ENCODE results near the gene STPG1.

The STPG1 gene

DNA sequence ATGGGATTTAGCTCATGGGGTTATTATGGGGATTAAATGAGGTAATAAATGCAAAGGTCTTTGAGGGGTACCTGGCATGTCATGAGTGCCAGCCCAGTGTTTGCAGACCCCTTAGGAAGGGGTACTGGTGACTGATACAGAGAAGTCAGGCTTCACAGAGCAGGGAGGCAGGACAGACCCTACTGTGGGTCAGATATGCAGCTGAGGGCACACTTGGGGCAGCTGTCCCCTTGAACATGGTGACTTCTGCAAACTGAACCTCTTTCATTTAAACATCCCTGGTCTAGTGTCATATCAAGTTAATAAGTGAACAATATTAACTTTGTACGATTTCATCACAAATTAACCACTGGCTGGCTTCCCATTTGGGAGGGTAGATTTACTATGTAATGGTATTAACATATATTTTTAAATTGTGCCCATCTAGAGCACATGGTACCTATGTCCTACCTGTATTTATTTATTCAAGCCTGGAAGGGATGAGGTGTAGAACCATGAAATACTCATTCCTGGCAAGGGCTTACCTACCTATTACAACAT is 25.9 kb downstream of the STPG1 start:
- no peak overlapping the region for H3K4me3 ChIP-seq (ENCODE audit: insufficient read depth, low read depth, low read length, poor library complexity, severe bottlenecking)
- H3K36me3 ChIP-seq (ENCODE audit: control insufficient read depth, insufficient read depth, low read length), result no peaks in the 10 kb centered on the region
- no peak for DNase-seq
- peaks cover 18% of the 10 kb centered on the region for H3K4me1 ChIP-seq (ENCODE audit: control insufficient read depth, insufficient read depth, low read length, poor library complexity, severe bottlenecking)
- no peak overlapping the region for H3K27ac ChIP-seq (ENCODE audit: insufficient read depth, low read length, poor library complexity, severe bottlenecking)
- H3K27me3 ChIP-seq (replicated peaks; ENCODE audit: control insufficient read depth, insufficient read depth, low read length, poor library complexity, severe bottlenecking), result no peaks in the 10 kb centered on the region
- no peaks in the 10 kb centered on the region for H3K9me3 ChIP-seq (ENCODE audit: control insufficient read depth, low read length)

DNA sequence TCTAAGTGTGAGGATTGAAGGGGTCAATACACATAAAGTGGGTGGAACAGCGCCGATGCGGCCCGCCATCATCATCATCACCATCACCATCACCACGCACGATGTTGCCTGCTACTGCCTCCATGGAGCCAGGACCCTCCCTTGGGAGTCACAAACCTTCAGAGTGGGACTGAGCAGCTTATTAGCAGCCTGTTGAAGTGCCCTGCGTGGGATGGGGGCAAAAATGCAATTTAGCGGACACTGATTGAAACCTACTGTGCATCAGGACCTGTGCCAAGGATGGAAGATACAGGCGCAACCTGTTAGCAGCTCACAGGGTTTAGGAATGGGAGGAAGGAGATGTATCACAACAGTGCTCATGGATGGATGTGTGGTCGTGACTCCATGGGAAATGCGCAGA is 26.7 kb downstream of the STPG1 start:
- no peaks in the 10 kb centered on the region for H3K27me3 ChIP-seq (replicated peaks; ENCODE audit: control insufficient read depth, insufficient read depth, low read length, poor library complexity, severe bottlenecking)
- H3K4me3 ChIP-seq (ENCODE audit: insufficient read depth, low read depth, low read length, poor library complexity, severe bottlenecking), result no peak overlapping the region
- no peaks in the 10 kb centered on the region for H3K36me3 ChIP-seq (ENCODE audit: control insufficient read depth, insufficient read depth, low read length)
- peaks cover 10% of the 10 kb centered on the region for H3K4me1 ChIP-seq (ENCODE audit: control insufficient read depth, insufficient read depth, low read length, poor library complexity, severe bottlenecking)
- DNase-seq, result no peak
- H3K9me3 ChIP-seq (ENCODE audit: control insufficient read depth, low read length), result no peaks in the 10 kb centered on the region
- H3K27ac ChIP-seq (ENCODE audit: insufficient read depth, low read length, poor library complexity, severe bottlenecking), result no peak overlapping the region

DNA sequence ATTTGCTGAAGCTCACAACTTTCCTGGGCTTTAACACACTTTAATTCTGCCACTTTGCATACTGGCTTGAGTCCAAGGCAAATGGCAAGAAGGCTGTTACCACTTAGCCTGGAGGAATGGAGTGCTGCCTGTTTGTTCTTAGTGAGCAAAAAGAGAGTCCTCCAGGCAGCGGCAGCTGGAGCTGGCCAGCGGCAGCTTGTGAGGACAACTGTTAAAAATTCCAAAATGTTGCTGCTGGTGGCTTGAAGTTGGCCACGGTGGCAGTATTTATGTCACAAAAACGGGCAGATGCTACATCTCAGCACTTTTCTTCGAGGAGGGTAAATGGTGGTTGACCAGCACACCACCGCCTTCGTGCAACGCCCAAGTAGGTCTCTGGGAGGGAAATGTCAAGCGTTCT is 27.3 kb downstream of the STPG1 start:
- Histone ChIP-seq H3K27ac (ENCODE audit: insufficient read depth, low read length, poor library complexity, severe bottlenecking) (no peak overlapping the region), H3K9me3 (ENCODE audit: control insufficient read depth, low read length) (no peaks in the 10 kb centered on the region)
- no peak for DNase-seq

DNA sequence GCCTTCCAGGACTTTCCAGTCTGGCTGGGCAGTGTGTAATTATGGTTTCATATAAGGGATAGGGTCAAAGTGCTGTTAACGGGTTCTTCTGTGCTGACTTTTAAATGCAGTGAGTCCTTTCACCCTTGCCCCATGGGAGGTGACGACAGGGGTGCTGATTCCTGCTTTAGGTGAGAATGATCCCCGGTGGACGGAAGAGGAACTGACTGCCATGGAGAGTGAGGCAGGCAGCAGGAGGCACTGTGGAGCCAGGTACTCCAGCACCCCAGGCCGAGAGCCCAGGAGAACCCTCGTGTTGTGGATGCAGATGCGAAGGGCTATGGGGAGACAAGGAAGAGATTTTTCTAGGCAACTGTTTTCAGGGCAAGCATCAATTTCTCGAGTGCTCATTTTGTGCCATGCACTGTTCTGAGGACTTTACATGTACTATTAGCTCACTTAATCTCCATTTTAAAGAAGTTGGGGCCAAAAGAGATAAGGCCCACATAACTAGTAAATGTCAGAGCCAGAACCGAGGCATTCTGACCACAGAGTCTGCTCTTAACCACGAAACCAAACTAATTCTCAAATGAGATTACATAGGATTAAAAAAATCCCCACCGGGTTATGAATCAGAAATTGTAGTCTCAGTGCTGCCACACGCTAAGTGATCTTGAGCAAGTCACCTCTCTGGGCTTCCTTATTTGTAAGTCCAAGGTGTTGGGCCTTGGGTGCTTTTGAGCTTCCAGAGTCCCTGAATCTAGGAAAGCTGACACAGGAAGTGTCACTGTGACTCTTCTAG is 28.2 kb downstream of the STPG1 start:
- no peak overlapping the region for H3K4me3 ChIP-seq (ENCODE audit: insufficient read depth, low read depth, low read length, poor library complexity, severe bottlenecking)
- no peak overlapping the region for H3K27ac ChIP-seq (ENCODE audit: insufficient read depth, low read length, poor library complexity, severe bottlenecking)
- H3K27me3 ChIP-seq (replicated peaks; ENCODE audit: control insufficient read depth, insufficient read depth, low read length, poor library complexity, severe bottlenecking), result no peaks in the 10 kb centered on the region
- H3K9me3 ChIP-seq (ENCODE audit: control insufficient read depth, low read length), result no peaks in the 10 kb centered on the region
- peaks cover 8% of the 10 kb centered on the region for H3K4me1 ChIP-seq (ENCODE audit: control insufficient read depth, insufficient read depth, low read length, poor library complexity, severe bottlenecking)
- peak in 2 of 3 donors; percentile 4 to 17 for DNase-seq
- H3K36me3 ChIP-seq (ENCODE audit: control insufficient read depth, insufficient read depth, low read length), result no peaks in the 10 kb centered on the region

More for the DNA sequence above, 27.3 kb downstream of the STPG1 start:
- Histone ChIP-seq H3K4me1 (ENCODE audit: control insufficient read depth, insufficient read depth, low read length, poor library complexity, severe bottlenecking) (peaks cover 8% of the 10 kb centered on the region), H3K27me3 (replicated peaks; ENCODE audit: control insufficient read depth, insufficient read depth, low read length, poor library complexity, severe bottlenecking) (no peaks in the 10 kb centered on the region), H3K36me3 (ENCODE audit: control insufficient read depth, insufficient read depth, low read length) (no peaks in the 10 kb centered on the region), H3K4me3 (ENCODE audit: insufficient read depth, low read depth, low read length, poor library complexity, severe bottlenecking) (no peak overlapping the region)

DNA sequence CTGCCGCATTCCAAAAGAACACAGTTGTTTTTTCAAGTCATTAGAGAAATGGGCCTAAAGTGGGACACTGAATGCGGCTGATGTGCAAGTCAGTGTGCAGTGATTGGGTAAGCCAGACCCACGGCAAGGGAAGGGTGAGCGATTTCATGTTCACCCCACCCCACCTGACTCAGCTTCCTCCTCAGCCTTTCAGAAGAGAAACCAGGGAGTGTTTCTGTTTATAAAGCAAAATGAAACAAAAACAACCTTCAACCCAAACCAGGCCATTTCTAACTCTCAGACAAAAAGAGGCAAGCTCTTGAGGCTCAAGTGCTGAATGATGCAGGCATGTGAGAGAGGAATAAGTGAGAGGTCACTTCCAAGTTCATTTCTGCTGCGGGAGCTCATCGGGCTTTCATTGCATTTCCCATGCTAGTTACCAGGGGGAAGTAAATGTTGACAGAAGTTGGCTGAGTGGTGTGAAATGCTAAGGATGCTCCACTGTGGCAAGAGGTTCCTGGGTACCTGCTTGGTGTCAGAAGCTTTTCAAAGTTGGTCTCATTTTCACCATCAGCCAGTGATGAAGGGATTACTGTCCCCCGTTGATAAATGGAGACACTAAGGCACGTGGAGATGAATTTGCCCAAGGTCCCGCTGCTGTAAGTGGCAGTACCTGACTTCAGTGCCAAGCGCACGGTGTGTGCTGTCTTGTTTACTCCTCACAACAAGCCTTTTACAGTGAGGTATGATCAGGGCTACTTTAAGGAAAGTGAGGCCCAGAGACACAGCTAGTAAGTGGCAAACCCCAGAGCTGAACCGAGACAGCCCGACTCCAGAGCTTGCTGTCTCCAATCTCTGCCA is 29.1 kb downstream of the STPG1 start:
- Histone ChIP-seq H3K36me3 (ENCODE audit: control insufficient read depth, insufficient read depth, low read length) (no peaks in the 10 kb centered on the region), H3K27me3 (replicated peaks; ENCODE audit: control insufficient read depth, insufficient read depth, low read length, poor library complexity, severe bottlenecking) (no peaks in the 10 kb centered on the region), H3K9me3 (ENCODE audit: control insufficient read depth, low read length) (no peaks in the 10 kb centered on the region), H3K27ac (ENCODE audit: insufficient read depth, low read length, poor library complexity, severe bottlenecking) (no peak overlapping the region), H3K4me1 (ENCODE audit: control insufficient read depth, insufficient read depth, low read length, poor library complexity, severe bottlenecking) (peaks cover 8% of the 10 kb centered on the region), H3K4me3 (ENCODE audit: insufficient read depth, low read depth, low read length, poor library complexity, severe bottlenecking) (no peak overlapping the region)
- no peak for DNase-seq

DNA sequence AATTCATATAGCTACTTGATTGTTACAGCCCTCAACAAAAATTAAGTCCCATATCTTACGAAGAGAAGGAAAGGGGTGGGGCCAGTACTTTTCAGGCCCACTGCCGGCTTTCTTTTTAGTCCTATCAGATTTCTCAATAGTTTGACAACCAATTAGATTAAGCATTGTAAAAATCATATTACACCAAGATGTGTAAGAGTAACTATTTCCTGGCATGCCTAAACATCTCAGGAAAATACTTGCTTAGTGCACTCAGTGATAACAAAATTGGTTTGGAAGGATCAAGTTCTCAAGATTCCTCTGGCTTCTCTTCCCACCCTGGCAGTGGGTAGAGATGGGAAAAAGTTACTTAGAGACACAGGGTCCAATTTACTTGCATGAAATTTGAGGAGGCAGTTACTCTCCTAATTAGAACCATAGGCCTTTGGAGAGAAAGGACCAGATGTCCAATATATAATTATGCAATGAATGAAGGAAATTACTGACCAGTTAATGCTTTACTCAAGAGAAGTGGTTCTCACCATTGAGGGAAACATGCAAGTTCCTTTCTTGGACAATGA is 30.1 kb downstream of the STPG1 start:
- no peak overlapping the region for H3K4me3 ChIP-seq (ENCODE audit: insufficient read depth, low read depth, low read length, poor library complexity, severe bottlenecking)
- H3K4me1 ChIP-seq (ENCODE audit: control insufficient read depth, insufficient read depth, low read length, poor library complexity, severe bottlenecking), result peaks cover 8% of the 10 kb centered on the region
- no peak overlapping the region for H3K27ac ChIP-seq (ENCODE audit: insufficient read depth, low read length, poor library complexity, severe bottlenecking)
- H3K36me3 ChIP-seq (ENCODE audit: control insufficient read depth, insufficient read depth, low read length), result no peaks in the 10 kb centered on the region
- no peak for DNase-seq
- no peaks in the 10 kb centered on the region for H3K27me3 ChIP-seq (replicated peaks; ENCODE audit: control insufficient read depth, insufficient read depth, low read length, poor library complexity, severe bottlenecking)
- H3K9me3 ChIP-seq (ENCODE audit: control insufficient read depth, low read length), result no peaks in the 10 kb centered on the region

DNA sequence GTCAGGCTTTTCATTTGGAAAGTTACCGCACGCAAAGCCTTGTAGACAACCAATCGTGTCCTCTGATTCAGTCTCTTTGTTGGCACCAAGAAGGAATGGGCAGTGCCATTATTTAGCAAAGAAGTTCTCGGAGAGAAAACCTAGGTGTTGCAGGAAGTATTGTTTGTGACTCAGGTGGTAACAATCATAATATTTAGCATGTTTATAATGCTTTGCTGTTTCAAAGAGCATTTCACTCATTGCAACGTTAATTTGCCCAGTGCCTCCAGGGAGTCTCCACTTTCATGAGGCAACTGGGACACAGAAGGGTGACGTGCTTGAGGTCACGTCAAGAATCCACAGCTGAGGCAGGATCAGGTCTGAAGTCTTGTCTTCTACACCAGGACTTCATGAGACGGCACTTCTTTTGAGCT is 31.4 kb downstream of the STPG1 start:
- no peak overlapping the region for H3K27ac ChIP-seq (ENCODE audit: insufficient read depth, low read length, poor library complexity, severe bottlenecking)
- DNase-seq, result no peak
- H3K9me3 ChIP-seq (ENCODE audit: control insufficient read depth, low read length), result no peaks in the 10 kb centered on the region
- no peaks in the 10 kb centered on the region for H3K36me3 ChIP-seq (ENCODE audit: control insufficient read depth, insufficient read depth, low read length)
- no peak overlapping the region for H3K4me3 ChIP-seq (ENCODE audit: insufficient read depth, low read depth, low read length, poor library complexity, severe bottlenecking)
- peaks cover 8% of the 10 kb centered on the region for H3K4me1 ChIP-seq (ENCODE audit: control insufficient read depth, insufficient read depth, low read length, poor library complexity, severe bottlenecking)
- H3K27me3 ChIP-seq (replicated peaks; ENCODE audit: control insufficient read depth, insufficient read depth, low read length, poor library complexity, severe bottlenecking), result no peaks in the 10 kb centered on the region

DNA sequence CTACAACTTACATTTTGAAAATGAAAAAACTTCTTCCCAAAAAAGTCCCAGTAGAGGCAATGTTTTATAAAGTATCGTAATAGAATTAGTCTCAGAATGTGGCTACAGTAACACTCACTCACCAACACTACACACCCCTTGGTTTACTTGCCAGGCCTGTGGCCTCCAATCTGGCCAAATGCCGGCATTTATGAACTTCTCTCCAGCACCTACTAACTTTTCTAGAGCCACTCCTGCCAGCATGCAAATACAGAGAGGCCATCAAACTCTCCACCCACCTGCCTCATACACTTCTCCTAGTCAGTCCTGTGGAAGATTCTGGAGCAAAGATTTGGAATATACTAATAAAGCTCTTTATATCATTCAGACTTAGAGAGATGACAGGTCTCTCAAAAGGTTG is 32.3 kb downstream of the STPG1 start:
- no peaks in the 10 kb centered on the region for H3K36me3 ChIP-seq (ENCODE audit: control insufficient read depth, insufficient read depth, low read length)
- H3K4me1 ChIP-seq (ENCODE audit: control insufficient read depth, insufficient read depth, low read length, poor library complexity, severe bottlenecking), result peaks cover 8% of the 10 kb centered on the region
- H3K27me3 ChIP-seq (replicated peaks; ENCODE audit: control insufficient read depth, insufficient read depth, low read length, poor library complexity, severe bottlenecking), result no peaks in the 10 kb centered on the region
- H3K9me3 ChIP-seq (ENCODE audit: control insufficient read depth, low read length), result no peaks in the 10 kb centered on the region
- no peak overlapping the region for H3K4me3 ChIP-seq (ENCODE audit: insufficient read depth, low read depth, low read length, poor library complexity, severe bottlenecking)
- no peak overlapping the region for H3K27ac ChIP-seq (ENCODE audit: insufficient read depth, low read length, poor library complexity, severe bottlenecking)
- DNase-seq, result no peak

DNA sequence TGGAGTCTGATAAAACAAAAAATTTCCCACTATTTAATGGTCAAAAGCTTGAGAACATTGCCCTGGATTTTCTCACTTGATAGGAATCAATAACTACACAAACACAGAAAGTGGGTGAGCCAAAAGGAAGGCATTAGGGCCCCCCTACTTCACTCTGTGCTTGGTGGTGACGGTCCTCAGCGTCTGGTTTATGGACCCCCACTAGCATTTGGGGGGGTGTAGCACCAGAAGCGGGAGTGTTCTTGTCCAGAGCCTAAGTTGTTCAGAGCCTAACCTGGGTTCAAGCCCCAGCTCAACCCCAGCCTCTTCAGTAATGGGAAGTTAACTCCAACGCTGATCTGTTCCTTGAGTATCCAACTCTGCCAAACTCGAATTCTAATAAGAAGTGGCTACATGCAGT is 33.1 kb downstream of the STPG1 start:
- Histone ChIP-seq H3K4me1 (ENCODE audit: control insufficient read depth, insufficient read depth, low read length, poor library complexity, severe bottlenecking) (peaks cover 8% of the 10 kb centered on the region), H3K36me3 (ENCODE audit: control insufficient read depth, insufficient read depth, low read length) (no peaks in the 10 kb centered on the region), H3K27ac (ENCODE audit: insufficient read depth, low read length, poor library complexity, severe bottlenecking) (no peak overlapping the region), H3K4me3 (ENCODE audit: insufficient read depth, low read depth, low read length, poor library complexity, severe bottlenecking) (no peak overlapping the region), H3K27me3 (replicated peaks; ENCODE audit: control insufficient read depth, insufficient read depth, low read length, poor library complexity, severe bottlenecking) (no peaks in the 10 kb centered on the region), H3K9me3 (ENCODE audit: control insufficient read depth, low read length) (no peaks in the 10 kb centered on the region)
- DNase-seq, result no peak
